Left lung (tissue), 10 donors: ENCODE data around the gene HCFC1. TPM values are rescaled to one million over a fixed set of nuclear protein-coding genes. Genes with fewer than 3 reads are reported as not detected.

Source experiments
- ATAC-seq: fragments of 200-7000 bp; cut with Tn5 transposase; one replicate; pipeline ENCODE4 v1.9.1; 2020; ENCODE audit warnings: moderate library complexity
- DNase-seq, 4 donors: peaks; one replicate each; pipeline ENCODE4 v3.0.0-alpha.2; 2013 to 2020
- H3K27ac ChIP-seq, 2 donors: fragments of 200-600 bp; sonication (generic) in 1 of 2; one replicate each; pipeline versions ENCODE4 v1.5.0 to v1.8.0; 2020 to 2021
- H3K27me3 ChIP-seq, 2 donors: fragments of 200-600 bp; sonication (generic) in 1 of 2; one replicate each; pipeline versions ENCODE4 v1.5.0 to v1.8.0; 2020 to 2021
- H3K36me3 ChIP-seq, 2 donors: fragments of 200-600 bp; sonication (generic) in 1 of 2; one replicate each; pipeline versions ENCODE4 v1.5.0 to v1.8.0; 2020 to 2021
- H3K4me1 ChIP-seq, 2 donors: fragments of 200-600 bp; one replicate each; pipeline ENCODE4 v1.8.0; 2021
- H3K4me3 ChIP-seq, 2 donors: fragments of 200-600 bp; sonication (generic) in 1 of 2; one replicate each; pipeline versions ENCODE4 v1.5.0 to v1.8.0; 2020 to 2021; ENCODE audit warnings: mild to moderate bottlenecking in 1 of 2
- H3K9me3 ChIP-seq, 2 donors: fragments of 200-600 bp; sonication (generic) in 1 of 2; one replicate each; pipeline versions ENCODE4 v1.5.0 to v1.8.0; 2020 to 2021
- intact Hi-C, 2 donors: fragments of 100-400 bp; cut with DNase I; formaldehyde crosslinking; loops; one replicate each; pipeline versions ENCODE4 v1.11.2 to v1.14.2; 2022
- polyA plus RNA-seq, 6 donors: library from polyadenylated mRNA; unstranded; fragments of 120-200 nt; gene quantifications; one replicate each; pipeline ENCODE4 v1.2.1, GENCODE V29; 2013; ENCODE audit not compliant: insufficient read length in 6 of 6
- total RNA-seq, 2 donors: library from RNA; stranded (reverse); fragmentation: NEBNext Ultra II Directional; extraction: Animal tissue kit (Norgen Biotek cat#: 25700); gene quantifications; one replicate each; pipeline ENCODE4 v1.2.1, GENCODE V29; 2021
- TF ChIP-seq, protein P1 (sequence below), 2 donors: fragments of 200-600 bp; sonication (generic) in 1 of 2; IDR thresholded peaks; one replicate each; pipeline versions ENCODE4 v1.5.0 to v1.8.0; 2021; ENCODE audit warnings: antibody characterized with exemption in 2 of 2
- donor health status: DM: no; HTN: yes; CAD: no.
- donor health status: DM: no; HTN: no; CAD: no.

The HCFC1 gene
- total and polyA plus RNA-seq, 8 donors = 28.4 to 58.1 (median 43.9) TPM

DNA sequence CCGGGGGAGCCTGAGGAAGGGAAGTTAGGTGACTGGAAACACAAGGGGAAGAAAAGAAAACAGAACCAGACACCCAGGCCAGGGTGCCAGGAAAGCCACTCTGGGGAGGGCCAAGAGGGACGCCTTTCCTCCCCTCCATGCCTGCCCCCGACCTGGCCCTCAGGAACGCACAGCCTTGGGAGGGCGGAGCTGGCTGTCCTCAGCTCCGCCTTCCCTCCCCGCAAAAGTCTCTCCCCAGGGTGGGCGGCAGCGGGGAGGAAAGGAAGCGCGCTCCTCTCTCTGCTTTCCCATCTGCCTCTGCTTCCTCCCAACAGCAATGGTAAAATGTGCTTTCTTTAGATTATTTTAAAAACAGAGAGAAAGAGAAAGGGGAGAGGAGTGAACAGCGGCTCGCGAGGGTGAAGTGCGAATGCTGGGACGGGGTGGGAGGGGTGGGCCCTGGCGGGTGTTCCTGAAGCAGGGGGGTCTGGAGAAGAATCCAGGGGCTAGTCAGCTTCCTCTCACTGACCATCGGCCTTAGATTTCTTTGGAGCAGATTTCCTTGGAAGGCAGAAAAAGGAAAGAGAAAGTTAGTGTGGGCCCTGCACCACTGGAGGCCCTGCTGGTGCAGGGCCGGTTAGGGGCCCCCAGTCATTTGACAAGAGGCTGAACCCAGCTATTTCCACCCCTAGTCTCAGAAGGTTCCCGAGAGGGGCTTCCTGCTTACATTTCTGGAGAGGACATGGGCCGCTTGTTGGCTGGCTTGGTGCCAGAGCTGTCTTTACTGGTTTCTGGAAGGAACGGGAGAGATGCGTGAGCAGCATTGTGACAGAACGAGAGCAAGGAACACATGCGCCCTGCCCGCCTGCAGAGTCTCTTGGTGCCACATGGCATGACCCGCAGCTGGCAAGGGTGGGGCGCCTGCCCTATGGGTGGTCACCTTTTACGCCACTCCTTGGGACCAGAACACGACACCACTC is 22.5 kb downstream of the HCFC1 start:
- Histone ChIP-seq H3K4me1 (peaks cover 0 to 30% of the 10 kb centered on the region in 2 donors), H3K27me3 (no peaks in the 10 kb centered on the region), H3K9me3 (no peaks in the 10 kb centered on the region), H3K27ac (peak overlapping the region; percentile 33 to 61), H3K36me3 (peaks cover 0 to 54% of the 10 kb centered on the region in 2 donors), H3K4me3 (no peak overlapping the region)
- intact Hi-C loops = loop anchor here in 1 of 2 donors (10.0 kb wide), 1 partner anchor 184 kb away; the partner anchor contains the start of gene PLXNB3
- no peak for ATAC-seq
- DNase-seq = no peak
- TF ChIP-seq, protein P1, sequence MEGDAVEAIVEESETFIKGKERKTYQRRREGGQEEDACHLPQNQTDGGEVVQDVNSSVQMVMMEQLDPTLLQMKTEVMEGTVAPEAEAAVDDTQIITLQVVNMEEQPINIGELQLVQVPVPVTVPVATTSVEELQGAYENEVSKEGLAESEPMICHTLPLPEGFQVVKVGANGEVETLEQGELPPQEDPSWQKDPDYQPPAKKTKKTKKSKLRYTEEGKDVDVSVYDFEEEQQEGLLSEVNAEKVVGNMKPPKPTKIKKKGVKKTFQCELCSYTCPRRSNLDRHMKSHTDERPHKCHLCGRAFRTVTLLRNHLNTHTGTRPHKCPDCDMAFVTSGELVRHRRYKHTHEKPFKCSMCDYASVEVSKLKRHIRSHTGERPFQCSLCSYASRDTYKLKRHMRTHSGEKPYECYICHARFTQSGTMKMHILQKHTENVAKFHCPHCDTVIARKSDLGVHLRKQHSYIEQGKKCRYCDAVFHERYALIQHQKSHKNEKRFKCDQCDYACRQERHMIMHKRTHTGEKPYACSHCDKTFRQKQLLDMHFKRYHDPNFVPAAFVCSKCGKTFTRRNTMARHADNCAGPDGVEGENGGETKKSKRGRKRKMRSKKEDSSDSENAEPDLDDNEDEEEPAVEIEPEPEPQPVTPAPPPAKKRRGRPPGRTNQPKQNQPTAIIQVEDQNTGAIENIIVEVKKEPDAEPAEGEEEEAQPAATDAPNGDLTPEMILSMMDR (IDR thresholded peaks at IDR 0.05) = no peak

DNA sequence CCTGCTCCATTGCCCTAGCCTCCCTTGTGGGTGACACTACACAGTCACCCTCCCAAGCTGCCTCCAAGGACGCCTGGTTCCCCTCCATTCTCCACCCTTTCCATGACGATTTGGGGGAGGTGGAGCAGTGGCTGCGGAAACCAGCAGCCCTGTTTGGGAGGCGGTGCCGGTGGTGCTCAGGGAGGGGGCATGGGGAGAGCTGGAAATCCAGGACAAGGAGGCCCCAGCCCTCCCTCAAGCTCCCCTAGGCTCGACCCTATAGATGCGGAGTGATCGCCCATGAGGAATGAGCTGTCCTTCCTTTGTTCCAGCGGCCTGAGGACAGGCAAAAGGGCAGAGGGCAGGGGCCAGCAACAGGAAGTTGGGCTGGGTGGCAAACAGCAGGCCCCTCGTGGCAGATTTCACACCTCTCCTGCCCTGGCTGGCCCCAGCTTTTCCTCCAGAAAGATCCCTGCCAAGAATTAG is 23.6 kb downstream of the HCFC1 start:
- Histone ChIP-seq H3K27me3 (no peaks in the 10 kb centered on the region), H3K27ac (peak overlapping the region; percentile 33 to 61), H3K9me3 (no peaks in the 10 kb centered on the region), H3K4me1 (peaks cover 0 to 39% of the 10 kb centered on the region in 2 donors), H3K36me3 (peaks cover 0 to 44% of the 10 kb centered on the region in 2 donors), H3K4me3 (no peak overlapping the region)
- intact Hi-C loops = loop anchor here in 1 of 2 donors (10.0 kb wide), 1 partner anchor 183 kb away; the partner anchor contains the start of gene PLXNB3
- ATAC-seq = no peak
- TF ChIP-seq, protein P1 (IDR thresholded peaks at IDR 0.05) = no peak
- no peak for DNase-seq

DNA sequence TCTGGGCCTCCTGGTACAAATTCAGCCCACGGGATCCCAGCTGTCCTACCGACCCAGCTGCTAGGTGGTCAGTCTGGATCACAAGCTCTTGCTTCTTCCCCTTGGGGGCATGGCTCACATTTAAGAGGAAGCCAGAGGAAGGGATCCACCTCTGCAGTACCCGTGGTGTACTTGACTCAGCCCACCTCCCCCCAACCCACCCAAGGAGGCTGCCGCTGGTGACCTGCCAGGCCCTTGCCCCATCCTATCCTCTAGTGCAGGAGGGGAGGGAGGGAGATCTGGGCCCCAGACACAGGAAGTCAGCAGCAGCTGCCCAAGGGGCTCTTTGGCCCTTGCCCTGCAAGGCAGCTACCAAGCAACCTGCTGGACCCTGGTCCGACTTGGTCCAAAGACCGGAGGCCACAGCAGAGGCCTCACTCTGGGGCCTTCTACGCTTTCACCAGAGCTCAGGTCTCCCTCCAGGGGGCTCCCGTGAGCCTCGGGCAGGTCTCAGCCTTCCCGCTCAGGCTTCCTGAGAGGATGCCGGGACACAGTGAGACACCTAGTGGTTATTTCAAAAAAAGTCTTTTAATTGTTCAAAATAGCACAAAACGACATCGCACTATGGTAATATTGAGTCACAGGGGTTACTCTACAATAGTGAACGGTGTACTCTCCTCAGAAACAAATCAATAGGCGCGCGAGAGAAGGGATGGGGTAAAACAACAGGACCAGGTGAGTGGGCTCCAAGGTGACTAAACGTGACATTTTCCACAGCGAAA is 24.4 kb downstream of the HCFC1 start:
- Histone ChIP-seq H3K27me3 (no peaks in the 10 kb centered on the region), H3K4me3 (no peak overlapping the region), H3K27ac (peak overlapping the region in 1 of 2 donors; percentile 61), H3K4me1 (peaks cover 0 to 47% of the 10 kb centered on the region in 2 donors), H3K9me3 (no peaks in the 10 kb centered on the region), H3K36me3 (peaks cover 0 to 35% of the 10 kb centered on the region in 2 donors)
- TF ChIP-seq, protein P1 (IDR thresholded peaks at IDR 0.05) = peak; percentile 71 to 74
- peak in 3 of 4 donors; percentile 62 to 86 (median 82) for DNase-seq
- intact Hi-C loops = loop anchor here in 1 of 2 donors (10.0 kb wide), 1 partner anchor 182 kb away; the partner anchor contains the start of gene PLXNB3
- peak; percentile 87 for ATAC-seq

DNA sequence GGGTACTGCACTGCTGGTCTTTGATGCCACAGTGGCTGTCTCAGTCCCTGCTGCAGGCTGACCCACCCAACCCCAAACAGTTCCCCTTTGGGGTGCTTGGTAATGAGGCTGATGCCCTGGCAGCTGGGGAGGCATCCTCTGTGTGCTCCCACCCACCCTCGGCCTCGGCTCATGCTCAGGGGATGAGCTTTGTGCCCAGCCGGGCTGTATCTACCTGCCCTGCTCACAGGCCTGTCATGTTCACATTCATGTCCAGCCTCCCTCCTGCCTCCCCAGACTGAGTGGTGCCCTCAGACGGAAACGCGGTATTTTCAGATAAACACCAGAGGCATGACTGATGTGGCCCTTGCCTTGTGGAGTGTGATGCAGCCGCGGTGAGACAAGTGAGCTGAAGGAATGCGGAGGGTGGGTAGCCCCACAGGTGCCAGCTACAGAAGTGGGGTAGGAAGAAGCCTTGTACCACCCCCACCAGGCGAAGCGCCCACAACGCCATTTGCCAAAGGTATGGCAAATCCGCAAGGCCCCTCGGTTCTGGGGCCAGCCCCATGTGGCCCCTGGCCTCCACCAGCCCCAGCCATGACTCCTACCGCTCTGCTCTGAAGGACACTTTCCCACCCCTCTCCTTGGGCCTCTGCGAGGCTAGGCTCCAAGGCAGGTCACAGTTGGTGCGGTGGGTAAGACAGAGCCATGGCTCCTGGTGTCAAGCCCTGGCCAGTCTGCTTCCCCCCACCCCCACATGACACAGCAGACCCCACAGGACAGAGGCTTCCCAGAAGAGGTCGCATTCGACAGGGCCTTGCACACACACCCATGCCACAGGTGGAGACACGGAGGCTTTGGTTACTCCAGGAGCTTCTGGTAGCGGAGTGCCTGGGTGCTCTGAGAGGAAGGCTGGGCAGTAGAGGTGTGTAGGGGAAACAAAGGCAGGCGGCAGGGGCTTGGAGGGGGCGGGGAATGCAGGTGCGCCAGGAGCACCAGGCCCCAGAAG is 25.4 kb downstream of the HCFC1 start:
- H3K36me3 ChIP-seq = peaks cover 0 to 26% of the 10 kb centered on the region in 2 donors
- H3K27me3 ChIP-seq = peaks cover 0 to 4% of the 10 kb centered on the region in 2 donors
- DNase-seq (no peak), ATAC-seq (no peak)
- intact Hi-C loops = loop anchor here in 1 of 2 donors (10.0 kb wide), 1 partner anchor 181 kb away; the partner anchor contains the start of gene PLXNB3
- TF ChIP-seq, protein P1 (IDR thresholded peaks at IDR 0.05) = no peak
- no peaks in the 10 kb centered on the region for H3K9me3 ChIP-seq
- peak overlapping the region in 1 of 2 donors; percentile 41 for H3K27ac ChIP-seq
- peaks cover 0 to 54% of the 10 kb centered on the region in 2 donors for H3K4me1 ChIP-seq
- no peak overlapping the region for H3K4me3 ChIP-seq
